Medulla oblongata (tissue), 1 donor: Measurements from ENCODE around the gene PDCD1.
"Not testable (repeated sequence)": the region's sequence is repeated elsewhere in the genome, so short reads cannot be mapped to it uniquely, and the experiment has no call there.

Experiments used
- DNase-seq: peaks from one replicate; pipeline ENCODE4 v3.0.0-alpha.2; 2015; ENCODE audit errors: extremely low spot score

The PDCD1 gene

GRCh38 chr2:241814393-241814642 lies 44.4 kb downstream of the PDCD1 start:
- no peak for DNase-seq

- DNase-seq = no peak
Observed at GRCh38 chr2:241813644-241814392, 44.9 kb downstream of the PDCD1 start.

- peak; percentile 27 for DNase-seq
Observed at GRCh38 chr2:241812730-241813643, 45.7 kb downstream of the PDCD1 start.

- DNase-seq = no peak
Observed at GRCh38 chr2:241811952-241812729, 46.6 kb downstream of the PDCD1 start.

- peak; percentile 73 for DNase-seq
Observed at GRCh38 chr2:241811201-241811951, 47.3 kb downstream of the PDCD1 start.

- peak; percentile 50 for DNase-seq
Observed at GRCh38 chr2:241810307-241811200, 48.1 kb downstream of the PDCD1 start.

GRCh38 chr2:241809383-241810306 lies 49.0 kb downstream of the PDCD1 start:
- DNase-seq = no peak

GRCh38 chr2:241808721-241809382 lies 49.8 kb downstream of the PDCD1 start, which contains the start of gene NEU4:
Gene NEU4, plus strand, starts transcription at chr2:241809193. Its CDS starts 5,292 bp downstream, at chr2:241814485.
- DNase-seq = no peak

- no peak for DNase-seq
Observed at GRCh38 chr2:241808051-241808720, 50.5 kb downstream of the PDCD1 start.

- DNase-seq = not testable (repeated sequence)
Observed at GRCh38 chr2:241806217-241806616, 52.5 kb downstream of the PDCD1 start.

- no peak for DNase-seq
Observed at GRCh38 chr2:241804326-241805229, 54.1 kb downstream of the PDCD1 start.

GRCh38 chr2:241803387-241804325 lies 55.0 kb downstream of the PDCD1 start:
- peak; percentile 38 for DNase-seq

GRCh38 chr2:241802421-241803318 lies 56.0 kb downstream of the PDCD1 start:
- DNase-seq = no peak

- DNase-seq = no peak
Observed at GRCh38 chr2:241801611-241802420, 56.9 kb downstream of the PDCD1 start.
